WTC11 (cell line): Measurements from ENCODE around the gene ARHGAP4. TPM values are rescaled to one million over a fixed set of nuclear protein-coding genes. Genes with fewer than 3 reads are reported as not detected.

Experiments used
- ATAC-seq: fragments of 200-7000 bp; cut with Tn5 transposase; 2 replicates; pipeline ENCODE4 v1.10.0; 2021; ENCODE audit warnings: mild to moderate bottlenecking, moderate library complexity
- CTCF ChIA-PET: fragments of 300-600 bp; sonication (Branson Sonifier 250); formaldehyde crosslinking; loops from one replicate; lab custom pipeline; 2021; ENCODE audit warnings: antibody characterized with exemption; lab: Charles Lee
- POLR2A ChIA-PET: fragments of 350-600 bp; sonication (Branson Sonifier 250); formaldehyde crosslinking; loops from one replicate; lab custom pipeline; 2021; ENCODE audit warnings: antibody characterized with exemption; lab: Charles Lee
- DNase-seq: peaks from one replicate; pipeline ENCODE4 v3.0.0; 2021; ENCODE audit warnings: low spot score
- H3K27ac Mint-ChIP-seq: 2 replicates; pipeline ENCODE4 v1.8.0; 2021; ENCODE audit warnings: mixed read lengths
- H3K27me3 Mint-ChIP-seq: 2 replicates; pipeline ENCODE4 v1.8.0; 2021; ENCODE audit warnings: low read depth, mild to moderate bottlenecking, moderate library complexity, mixed read lengths
- H3K36me3 Mint-ChIP-seq: 2 replicates; pipeline ENCODE4 v1.8.0; 2021; ENCODE audit warnings: mixed read lengths
- H3K4me1 Mint-ChIP-seq: 2 replicates; pipeline ENCODE4 v1.8.0; 2022; ENCODE audit warnings: mixed read lengths
- H3K4me3 Mint-ChIP-seq: 2 replicates; pipeline ENCODE4 v1.8.0; 2021; ENCODE audit warnings: mild to moderate bottlenecking, moderate library complexity, mixed read lengths
- H3K9me3 Mint-ChIP-seq: 2 replicates; pipeline ENCODE4 v1.8.0; 2021; ENCODE audit warnings: mixed read lengths
- ESRRA ChIP-seq: sonication (generic); formaldehyde crosslinking; IDR thresholded peaks from 2 replicates; pipeline ENCODE4 v1.8.1; 2022; ENCODE audit warnings: mild to moderate bottlenecking, missing genetic modification reagents, borderline replicate concordance
- FOXJ3 ChIP-seq: sonication (generic); formaldehyde crosslinking; IDR thresholded peaks from 2 replicates; pipeline ENCODE4 v1.9.0; 2021; ENCODE audit warnings: missing genetic modification reagents, mild to moderate bottlenecking, borderline replicate concordance
- FOXK1 ChIP-seq: sonication (generic); formaldehyde crosslinking; IDR thresholded peaks from 2 replicates; pipeline ENCODE4 v1.8.0; 2022; ENCODE audit warnings: mild to moderate bottlenecking, moderate library complexity, missing genetic modification reagents
- GTF2I ChIP-seq: fragments of 250-450 bp; sonication (Bioruptor Pico); conservative IDR thresholded peaks from 2 replicates; pipeline ENCODE4 v1.4.0; 2021; ENCODE audit warnings: mild to moderate bottlenecking
- MXD4 ChIP-seq: fragments of 250-450 bp; sonication (Bioruptor Pico); IDR thresholded peaks from 2 replicates; pipeline ENCODE4 v1.8.0; 2021; ENCODE audit warnings: mild to moderate bottlenecking, moderate library complexity, borderline replicate concordance
- MYBL2 ChIP-seq: sonication (generic); formaldehyde crosslinking; IDR thresholded peaks from 2 replicates; pipeline ENCODE4 v1.8.1; 2023; ENCODE audit warnings: mild to moderate bottlenecking, moderate library complexity, missing genetic modification reagents
- NR3C1 ChIP-seq: sonication (generic); formaldehyde crosslinking; conservative IDR thresholded peaks from 2 replicates; pipeline ENCODE4 v1.8.1; 2023; ENCODE audit warnings: low read depth, mild to moderate bottlenecking, missing genetic modification reagents
- TCF7 ChIP-seq: sonication (generic); formaldehyde crosslinking; IDR thresholded peaks from 2 replicates; pipeline ENCODE4 v1.8.0; 2022; ENCODE audit warnings: mild to moderate bottlenecking, low read depth, missing genetic modification reagents, moderate library complexity
- ZNF138 ChIP-seq: sonication (generic); formaldehyde crosslinking; conservative IDR thresholded peaks from 2 replicates; pipeline ENCODE4 v1.8.1; 2022; ENCODE audit warnings: mild to moderate bottlenecking, moderate library complexity, missing genetic modification reagents
- ZNF232 ChIP-seq: sonication (generic); formaldehyde crosslinking; IDR thresholded peaks from 2 replicates; pipeline ENCODE4 v1.8.0; 2022; ENCODE audit warnings: mild to moderate bottlenecking, missing genetic modification reagents
- ZNF317 ChIP-seq: sonication (generic); formaldehyde crosslinking; IDR thresholded peaks from 2 replicates; pipeline ENCODE4 v1.8.1; 2023; ENCODE audit warnings: low read depth, mild to moderate bottlenecking, moderate library complexity, missing genetic modification reagents, borderline replicate concordance
- ZNF396 ChIP-seq: fragments of 250-450 bp; sonication (Bioruptor Pico); IDR thresholded peaks from 2 replicates; pipeline ENCODE4 v1.8.0; 2021; ENCODE audit warnings: mild to moderate bottlenecking, moderate library complexity, borderline replicate concordance
- ZNF423 ChIP-seq: fragments of 250-450 bp; sonication (Bioruptor Pico); IDR thresholded peaks from 2 replicates; pipeline ENCODE4 v2.1.2; 2022; ENCODE audit warnings: mild to moderate bottlenecking, moderate library complexity
- total RNA-seq: library from RNA; stranded (reverse); gene quantifications from 3 replicates; pipeline ENCODE4 v1.2.3, GENCODE V29; 2021
- TF ChIP-seq, protein P1 (sequence below): fragments of 250-450 bp; sonication (Bioruptor Pico); IDR thresholded peaks from 2 replicates; pipeline ENCODE4 v1.9.0; 2021; ENCODE audit warnings: mild to moderate bottlenecking
- TF ChIP-seq, protein P2 (sequence below): fragments of 250-450 bp; sonication (Bioruptor Pico); IDR thresholded peaks from 2 replicates; pipeline ENCODE4 v1.9.0; 2021; ENCODE audit warnings: mild to moderate bottlenecking
- TF ChIP-seq, protein P3 (sequence below): sonication (generic); formaldehyde crosslinking; IDR thresholded peaks from 2 replicates; pipeline ENCODE4 v1.8.0; 2022; ENCODE audit warnings: mild to moderate bottlenecking, missing genetic modification reagents
- TF ChIP-seq, protein P4 (sequence below): sonication (generic); formaldehyde crosslinking; IDR thresholded peaks from 2 replicates; pipeline ENCODE4 v1.8.1; 2022; ENCODE audit warnings: missing genetic modification reagents, borderline replicate concordance
- TF ChIP-seq, protein P5 (sequence below): sonication (generic); formaldehyde crosslinking; IDR thresholded peaks from 2 replicates; pipeline ENCODE4 v1.8.0; 2023; ENCODE audit warnings: missing genetic modification reagents, mild to moderate bottlenecking, borderline replicate concordance
- TF ChIP-seq, protein P6 (sequence below): sonication (generic); formaldehyde crosslinking; IDR thresholded peaks from 2 replicates; pipeline ENCODE4 v1.8.0; 2022; ENCODE audit warnings: mild to moderate bottlenecking, missing genetic modification reagents

The ARHGAP4 gene
- total RNA-seq, 1 experiment from 2014 or later = 52.1 TPM

DNA sequence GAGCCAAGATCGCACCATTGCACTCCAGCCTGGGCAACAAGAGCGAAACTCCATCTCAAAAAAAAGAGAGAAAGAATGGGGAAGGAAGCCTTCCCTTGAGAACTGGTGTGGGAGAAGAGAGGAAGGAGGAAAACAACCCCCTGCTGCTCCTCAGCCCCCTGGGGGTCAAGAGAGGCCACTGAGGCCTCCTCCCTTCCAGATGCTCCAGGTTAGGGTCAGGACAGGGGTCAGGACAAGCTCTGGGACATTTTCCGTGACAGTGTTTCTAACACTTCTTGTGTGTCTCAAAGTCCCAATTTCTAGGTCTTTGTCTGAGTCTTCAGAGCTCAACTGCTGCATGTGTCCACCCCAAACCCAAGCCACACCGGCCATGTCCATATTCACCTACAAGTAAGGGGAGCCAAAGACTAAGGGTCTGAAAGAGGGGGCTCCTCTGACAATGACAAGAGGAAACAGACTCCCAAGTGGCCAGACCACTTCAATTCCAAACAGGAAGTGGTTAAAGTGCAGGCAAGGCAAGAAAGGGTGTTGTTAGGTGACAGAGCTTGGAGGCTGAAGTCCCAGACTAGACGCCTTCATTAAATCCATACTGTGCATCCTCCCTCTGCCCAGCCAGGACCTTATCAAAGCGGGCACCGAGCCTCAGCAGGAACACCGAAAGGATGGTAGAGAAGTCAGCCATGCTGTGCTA, 48.3 kb downstream of the ARHGAP4 start:
- no peak for TF ChIP-seq FOXK1 (CRISPR knock-in tag)
- TF ChIP-seq TCF7 (CRISPR knock-in tag) = no peak
- TF ChIP-seq, protein P1, sequence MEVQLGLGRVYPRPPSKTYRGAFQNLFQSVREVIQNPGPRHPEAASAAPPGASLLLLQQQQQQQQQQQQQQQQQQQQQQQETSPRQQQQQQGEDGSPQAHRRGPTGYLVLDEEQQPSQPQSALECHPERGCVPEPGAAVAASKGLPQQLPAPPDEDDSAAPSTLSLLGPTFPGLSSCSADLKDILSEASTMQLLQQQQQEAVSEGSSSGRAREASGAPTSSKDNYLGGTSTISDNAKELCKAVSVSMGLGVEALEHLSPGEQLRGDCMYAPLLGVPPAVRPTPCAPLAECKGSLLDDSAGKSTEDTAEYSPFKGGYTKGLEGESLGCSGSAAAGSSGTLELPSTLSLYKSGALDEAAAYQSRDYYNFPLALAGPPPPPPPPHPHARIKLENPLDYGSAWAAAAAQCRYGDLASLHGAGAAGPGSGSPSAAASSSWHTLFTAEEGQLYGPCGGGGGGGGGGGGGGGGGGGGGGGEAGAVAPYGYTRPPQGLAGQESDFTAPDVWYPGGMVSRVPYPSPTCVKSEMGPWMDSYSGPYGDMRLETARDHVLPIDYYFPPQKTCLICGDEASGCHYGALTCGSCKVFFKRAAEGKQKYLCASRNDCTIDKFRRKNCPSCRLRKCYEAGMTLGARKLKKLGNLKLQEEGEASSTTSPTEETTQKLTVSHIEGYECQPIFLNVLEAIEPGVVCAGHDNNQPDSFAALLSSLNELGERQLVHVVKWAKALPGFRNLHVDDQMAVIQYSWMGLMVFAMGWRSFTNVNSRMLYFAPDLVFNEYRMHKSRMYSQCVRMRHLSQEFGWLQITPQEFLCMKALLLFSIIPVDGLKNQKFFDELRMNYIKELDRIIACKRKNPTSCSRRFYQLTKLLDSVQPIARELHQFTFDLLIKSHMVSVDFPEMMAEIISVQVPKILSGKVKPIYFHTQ (CRISPR knock-in tag) = no peak
- no peak for TF ChIP-seq FOXJ3 (CRISPR knock-in tag)
- no peak for TF ChIP-seq MXD4 (CRISPR knock-in tag)
- TF ChIP-seq, protein P2, sequence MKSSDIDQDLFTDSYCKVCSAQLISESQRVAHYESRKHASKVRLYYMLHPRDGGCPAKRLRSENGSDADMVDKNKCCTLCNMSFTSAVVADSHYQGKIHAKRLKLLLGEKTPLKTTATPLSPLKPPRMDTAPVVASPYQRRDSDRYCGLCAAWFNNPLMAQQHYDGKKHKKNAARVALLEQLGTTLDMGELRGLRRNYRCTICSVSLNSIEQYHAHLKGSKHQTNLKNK (CRISPR knock-in tag) = no peak
- TF ChIP-seq ZNF317 = no peak
- TF ChIP-seq, protein P3, sequence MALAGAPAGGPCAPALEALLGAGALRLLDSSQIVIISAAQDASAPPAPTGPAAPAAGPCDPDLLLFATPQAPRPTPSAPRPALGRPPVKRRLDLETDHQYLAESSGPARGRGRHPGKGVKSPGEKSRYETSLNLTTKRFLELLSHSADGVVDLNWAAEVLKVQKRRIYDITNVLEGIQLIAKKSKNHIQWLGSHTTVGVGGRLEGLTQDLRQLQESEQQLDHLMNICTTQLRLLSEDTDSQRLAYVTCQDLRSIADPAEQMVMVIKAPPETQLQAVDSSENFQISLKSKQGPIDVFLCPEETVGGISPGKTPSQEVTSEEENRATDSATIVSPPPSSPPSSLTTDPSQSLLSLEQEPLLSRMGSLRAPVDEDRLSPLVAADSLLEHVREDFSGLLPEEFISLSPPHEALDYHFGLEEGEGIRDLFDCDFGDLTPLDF = no peak
- TF ChIP-seq, protein P4, sequence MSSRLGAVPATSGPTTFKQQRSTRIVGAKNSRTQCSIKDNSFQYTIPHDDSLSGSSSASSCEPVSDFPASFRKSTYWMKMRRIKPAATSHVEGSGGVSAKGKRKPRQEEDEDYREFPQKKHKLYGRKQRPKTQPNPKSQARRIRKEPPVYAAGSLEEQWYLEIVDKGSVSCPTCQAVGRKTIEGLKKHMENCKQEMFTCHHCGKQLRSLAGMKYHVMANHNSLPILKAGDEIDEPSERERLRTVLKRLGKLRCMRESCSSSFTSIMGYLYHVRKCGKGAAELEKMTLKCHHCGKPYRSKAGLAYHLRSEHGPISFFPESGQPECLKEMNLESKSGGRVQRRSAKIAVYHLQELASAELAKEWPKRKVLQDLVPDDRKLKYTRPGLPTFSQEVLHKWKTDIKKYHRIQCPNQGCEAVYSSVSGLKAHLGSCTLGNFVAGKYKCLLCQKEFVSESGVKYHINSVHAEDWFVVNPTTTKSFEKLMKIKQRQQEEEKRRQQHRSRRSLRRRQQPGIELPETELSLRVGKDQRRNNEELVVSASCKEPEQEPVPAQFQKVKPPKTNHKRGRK = no peak
- no peak for TF ChIP-seq NR3C1 (CRISPR knock-in tag)
- TF ChIP-seq ESRRA (CRISPR knock-in tag) = no peak
- no peak for TF ChIP-seq GTF2I (CRISPR knock-in tag)
- TF ChIP-seq ZNF423 (CRISPR knock-in tag) = no peak
- TF ChIP-seq, protein P5, sequence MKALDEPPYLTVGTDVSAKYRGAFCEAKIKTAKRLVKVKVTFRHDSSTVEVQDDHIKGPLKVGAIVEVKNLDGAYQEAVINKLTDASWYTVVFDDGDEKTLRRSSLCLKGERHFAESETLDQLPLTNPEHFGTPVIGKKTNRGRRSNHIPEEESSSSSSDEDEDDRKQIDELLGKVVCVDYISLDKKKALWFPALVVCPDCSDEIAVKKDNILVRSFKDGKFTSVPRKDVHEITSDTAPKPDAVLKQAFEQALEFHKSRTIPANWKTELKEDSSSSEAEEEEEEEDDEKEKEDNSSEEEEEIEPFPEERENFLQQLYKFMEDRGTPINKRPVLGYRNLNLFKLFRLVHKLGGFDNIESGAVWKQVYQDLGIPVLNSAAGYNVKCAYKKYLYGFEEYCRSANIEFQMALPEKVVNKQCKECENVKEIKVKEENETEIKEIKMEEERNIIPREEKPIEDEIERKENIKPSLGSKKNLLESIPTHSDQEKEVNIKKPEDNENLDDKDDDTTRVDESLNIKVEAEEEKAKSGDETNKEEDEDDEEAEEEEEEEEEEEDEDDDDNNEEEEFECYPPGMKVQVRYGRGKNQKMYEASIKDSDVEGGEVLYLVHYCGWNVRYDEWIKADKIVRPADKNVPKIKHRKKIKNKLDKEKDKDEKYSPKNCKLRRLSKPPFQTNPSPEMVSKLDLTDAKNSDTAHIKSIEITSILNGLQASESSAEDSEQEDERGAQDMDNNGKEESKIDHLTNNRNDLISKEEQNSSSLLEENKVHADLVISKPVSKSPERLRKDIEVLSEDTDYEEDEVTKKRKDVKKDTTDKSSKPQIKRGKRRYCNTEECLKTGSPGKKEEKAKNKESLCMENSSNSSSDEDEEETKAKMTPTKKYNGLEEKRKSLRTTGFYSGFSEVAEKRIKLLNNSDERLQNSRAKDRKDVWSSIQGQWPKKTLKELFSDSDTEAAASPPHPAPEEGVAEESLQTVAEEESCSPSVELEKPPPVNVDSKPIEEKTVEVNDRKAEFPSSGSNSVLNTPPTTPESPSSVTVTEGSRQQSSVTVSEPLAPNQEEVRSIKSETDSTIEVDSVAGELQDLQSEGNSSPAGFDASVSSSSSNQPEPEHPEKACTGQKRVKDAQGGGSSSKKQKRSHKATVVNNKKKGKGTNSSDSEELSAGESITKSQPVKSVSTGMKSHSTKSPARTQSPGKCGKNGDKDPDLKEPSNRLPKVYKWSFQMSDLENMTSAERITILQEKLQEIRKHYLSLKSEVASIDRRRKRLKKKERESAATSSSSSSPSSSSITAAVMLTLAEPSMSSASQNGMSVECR (CRISPR knock-in tag) = no peak
- TF ChIP-seq ZNF138 = no peak
- no peak for TF ChIP-seq ZNF396
- TF ChIP-seq ZNF232 (CRISPR knock-in tag) = no peak
- TF ChIP-seq MYBL2 (CRISPR knock-in tag) = no peak
- TF ChIP-seq, protein P6, sequence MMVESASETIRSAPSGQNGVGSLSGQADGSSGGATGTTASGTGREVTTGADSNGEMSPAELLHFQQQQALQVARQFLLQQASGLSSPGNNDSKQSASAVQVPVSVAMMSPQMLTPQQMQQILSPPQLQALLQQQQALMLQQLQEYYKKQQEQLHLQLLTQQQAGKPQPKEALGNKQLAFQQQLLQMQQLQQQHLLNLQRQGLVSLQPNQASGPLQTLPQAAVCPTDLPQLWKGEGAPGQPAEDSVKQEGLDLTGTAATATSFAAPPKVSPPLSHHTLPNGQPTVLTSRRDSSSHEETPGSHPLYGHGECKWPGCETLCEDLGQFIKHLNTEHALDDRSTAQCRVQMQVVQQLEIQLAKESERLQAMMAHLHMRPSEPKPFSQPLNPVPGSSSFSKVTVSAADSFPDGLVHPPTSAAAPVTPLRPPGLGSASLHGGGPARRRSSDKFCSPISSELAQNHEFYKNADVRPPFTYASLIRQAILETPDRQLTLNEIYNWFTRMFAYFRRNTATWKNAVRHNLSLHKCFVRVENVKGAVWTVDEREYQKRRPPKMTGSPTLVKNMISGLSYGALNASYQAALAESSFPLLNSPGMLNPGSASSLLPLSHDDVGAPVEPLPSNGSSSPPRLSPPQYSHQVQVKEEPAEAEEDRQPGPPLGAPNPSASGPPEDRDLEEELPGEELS (CRISPR knock-in tag) = no peak
- Mint-ChIP-seq H3K36me3 (no peaks in the 10 kb centered on the region), H3K27me3 (no peaks in the 10 kb centered on the region; the same call in 1 of the 2 replicates), H3K27ac (no peak overlapping the region), H3K4me3 (no peak overlapping the region), H3K4me1 (peaks cover 50% of the 10 kb centered on the region), H3K9me3 (no peaks in the 10 kb centered on the region)
- POLR2A ChIA-PET = no interaction called here
- ATAC-seq (no peak), DNase-seq (no peak)
- CTCF ChIA-PET = interaction anchor here (0.9 to 2.5 kb wide), 9 partner anchors 10 to 99 kb away, joined by 3 to 10 read pairs (median 5); partner anchors contain the start of genes IDH3G and SSR4
